Esophagus squamous epithelium (tissue), 5 donors: Measurements from ENCODE around the gene ZNF329. TPM values are rescaled to one million over a fixed set of nuclear protein-coding genes. Genes with fewer than 3 reads are reported as not detected.

Source experiments
- DNase-seq: peaks from one replicate; lab custom pipeline; 2025; lab: John Stamatoyannopoulos, UW
- H3K27ac ChIP-seq, 4 donors: fragments of 200-600 bp; sonication (generic); one replicate each; pipeline ENCODE4 v1.5.1; 2016 to 2019; ENCODE audit warnings: mild to moderate bottlenecking in 1 of 4
- H3K27me3 ChIP-seq, 4 donors: fragments of 200-600 bp; sonication (generic); 1 replicate in 3 of 4; 2 replicates in 1 of 4; pipeline versions ENCODE4 v1.5.1 to v1.6.0; 2017 to 2021; ENCODE audit warnings: antibody characterized with exemption in 1 of 4
- H3K36me3 ChIP-seq, 3 donors: fragments of 200-600 bp; sonication (generic); one replicate each; pipeline ENCODE4 v1.5.1; 2016 to 2019
- H3K4me1 ChIP-seq, 3 donors: fragments of 200-600 bp; sonication (generic); one replicate each; pipeline ENCODE4 v1.5.1; 2017 to 2019
- H3K4me3 ChIP-seq, 4 donors: fragments of 200-600 bp; sonication (generic); 1 replicate in 3 of 4; 2 replicates in 1 of 4; pipeline ENCODE4 v1.5.1; 2016 to 2019; ENCODE audit warnings: mild to moderate bottlenecking in 2 of 4, moderate library complexity in 1 of 4
- H3K9me3 ChIP-seq, 3 donors: fragments of 200-600 bp; sonication (generic); one replicate each; pipeline ENCODE4 v1.5.1; 2016 to 2019
- POLR2A ChIP-seq, 4 donors: fragments of 450-650 bp; IDR thresholded peaks; one replicate each; pipeline ENCODE4 v1.6.1; 2017; ENCODE audit warnings: antibody characterized with exemption in 4 of 4, mild to moderate bottlenecking in 4 of 4, moderate library complexity in 3 of 4
- WGBS, 2 donors: methylation state at CpG; one replicate each; pipeline ENCODE4 v1.1.5; 2018; 5-methylcytosine and 5-hydroxymethylcytosine counted together
- intact Hi-C: fragments of 100-400 bp; cut with DNase I; formaldehyde crosslinking; loops from one replicate; pipeline ENCODE4 v1.15.0; 2022
- total RNA-seq, 4 donors: library from RNA; depleted of rRNA; stranded (reverse); fragments of >200 nt; gene quantifications; one replicate each; pipeline ENCODE4 v1.1.0, GENCODE V29; 2016
- TF ChIP-seq, protein P1 (sequence below), 6 experiments: fragments of 450-650 bp in 4 of 6; fragments of 200-600 bp in 2 of 6; sonication (generic) in 2 of 6; IDR thresholded peaks; one replicate each; pipeline ENCODE4 v1.5.1; 2016 to 2019; ENCODE audit warnings: antibody characterized with exemption in 6 of 6, mild to moderate bottlenecking in 4 of 6, moderate library complexity in 4 of 6
- donor health status: DM: yes; HTN: yes; CAD: no.

Gene ZNF329
- total RNA-seq, 4 donors from 2014 or later: 3.0 to 6.7 (median 3.9) TPM

DNA sequence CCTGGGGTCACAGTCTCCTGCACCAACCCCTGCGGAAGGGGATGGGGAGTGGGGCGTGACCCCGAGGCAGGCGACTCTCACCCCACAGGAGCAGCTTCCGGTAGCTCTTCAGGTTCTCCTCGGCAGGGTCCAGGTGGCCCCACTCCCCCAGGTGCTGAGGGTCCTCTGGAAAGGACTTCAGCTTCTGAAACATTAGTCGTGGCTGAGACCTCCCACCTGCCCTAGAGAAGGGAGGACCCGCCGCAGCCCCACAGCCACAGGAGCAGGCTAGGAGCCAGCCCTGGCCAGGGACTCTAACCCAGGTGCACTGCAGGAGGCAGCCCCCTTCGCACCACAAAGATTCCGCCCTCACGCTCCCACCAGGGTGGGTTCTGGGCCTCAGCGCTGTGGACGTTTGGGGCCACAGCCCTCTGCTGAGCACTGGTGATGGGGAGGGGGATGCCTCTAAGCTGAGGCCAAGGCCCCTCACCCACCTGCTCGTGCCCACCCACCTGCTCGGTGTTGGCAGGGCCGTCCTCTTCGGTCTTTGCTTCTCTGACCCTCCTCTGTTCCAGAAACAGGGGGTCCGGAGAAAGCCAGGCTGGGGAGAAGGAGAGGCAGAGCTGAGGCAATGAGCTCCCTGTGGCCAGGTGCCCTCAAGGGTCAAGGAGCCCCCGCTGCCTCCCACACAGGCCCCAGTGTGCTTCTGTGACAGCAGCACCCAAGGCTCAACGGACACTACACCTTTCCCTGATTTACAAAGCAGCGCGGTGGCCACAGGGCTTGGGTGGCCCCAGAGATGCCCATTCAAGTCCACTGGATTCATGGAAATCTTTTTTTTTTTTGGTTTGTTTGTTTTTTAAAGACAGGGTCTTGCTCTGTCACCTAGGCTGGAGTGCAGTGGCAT, 63.5 kb downstream of the ZNF329 start:
- WGBS, 2 donors: 89 to 92% methylated on average over 8 of the region's 23 CpGs
- Histone ChIP-seq H3K4me3 (no peak overlapping the region), H3K9me3 (peaks cover 3 to 96% (median 68%) of the 10 kb centered on the region in 3 donors), H3K4me1 (no peaks in the 10 kb centered on the region), H3K36me3 (peaks cover 14 to 76% (median 14%) of the 10 kb centered on the region in 3 donors), H3K27ac (no peak overlapping the region), H3K27me3 (no peaks in the 10 kb centered on the region)
- intact Hi-C loops: no loop called here
- TF ChIP-seq POLR2A (IDR thresholded peaks at IDR 0.05): no peak
- TF ChIP-seq, protein P1, sequence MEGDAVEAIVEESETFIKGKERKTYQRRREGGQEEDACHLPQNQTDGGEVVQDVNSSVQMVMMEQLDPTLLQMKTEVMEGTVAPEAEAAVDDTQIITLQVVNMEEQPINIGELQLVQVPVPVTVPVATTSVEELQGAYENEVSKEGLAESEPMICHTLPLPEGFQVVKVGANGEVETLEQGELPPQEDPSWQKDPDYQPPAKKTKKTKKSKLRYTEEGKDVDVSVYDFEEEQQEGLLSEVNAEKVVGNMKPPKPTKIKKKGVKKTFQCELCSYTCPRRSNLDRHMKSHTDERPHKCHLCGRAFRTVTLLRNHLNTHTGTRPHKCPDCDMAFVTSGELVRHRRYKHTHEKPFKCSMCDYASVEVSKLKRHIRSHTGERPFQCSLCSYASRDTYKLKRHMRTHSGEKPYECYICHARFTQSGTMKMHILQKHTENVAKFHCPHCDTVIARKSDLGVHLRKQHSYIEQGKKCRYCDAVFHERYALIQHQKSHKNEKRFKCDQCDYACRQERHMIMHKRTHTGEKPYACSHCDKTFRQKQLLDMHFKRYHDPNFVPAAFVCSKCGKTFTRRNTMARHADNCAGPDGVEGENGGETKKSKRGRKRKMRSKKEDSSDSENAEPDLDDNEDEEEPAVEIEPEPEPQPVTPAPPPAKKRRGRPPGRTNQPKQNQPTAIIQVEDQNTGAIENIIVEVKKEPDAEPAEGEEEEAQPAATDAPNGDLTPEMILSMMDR (IDR thresholded peaks at IDR 0.05): no peak
- no peak for DNase-seq

DNA sequence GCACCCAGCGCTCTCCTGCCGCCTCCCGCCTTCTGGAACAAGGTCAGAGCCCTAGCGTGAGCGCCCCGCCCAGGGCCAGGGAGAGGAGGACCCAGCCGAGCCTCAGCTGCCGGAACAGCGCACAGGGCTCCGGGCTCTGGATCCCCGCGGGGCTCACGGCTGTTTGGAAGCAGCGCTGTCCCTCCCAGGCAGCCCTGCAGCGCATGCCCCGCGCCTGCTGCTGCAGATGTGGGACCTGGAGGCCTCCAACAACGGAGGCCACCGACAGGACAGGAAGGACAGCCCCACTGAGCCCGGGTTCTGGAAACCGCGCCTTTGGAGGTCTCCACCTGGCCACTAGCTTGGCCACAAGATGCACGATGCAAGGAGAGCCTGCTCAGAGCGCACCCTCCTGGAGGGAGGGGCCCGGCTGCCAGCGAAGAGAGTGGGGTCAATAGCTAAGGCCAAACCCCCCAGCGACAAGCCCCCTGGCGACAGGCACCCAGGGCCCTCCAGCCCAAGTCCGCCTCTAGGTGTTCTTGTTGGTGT, 65.2 kb downstream of the ZNF329 start:
- H3K4me3 ChIP-seq: peak overlapping the region in 1 of 4 donors; percentile 6
- H3K9me3 ChIP-seq: peaks cover 3 to 96% (median 72%) of the 10 kb centered on the region in 3 donors
- WGBS, 2 donors: 93 to 100% methylated on average over 1 to 3 of the region's 29 CpGs
- DNase-seq: no peak
- peaks cover 14 to 72% (median 14%) of the 10 kb centered on the region in 3 donors for H3K36me3 ChIP-seq
- intact Hi-C loops: no loop called here
- no peak for TF ChIP-seq POLR2A (IDR thresholded peaks at IDR 0.05)
- TF ChIP-seq, protein P1 (IDR thresholded peaks at IDR 0.05): no peak
- no peak overlapping the region for H3K27ac ChIP-seq
- H3K4me1 ChIP-seq: no peaks in the 10 kb centered on the region
- H3K27me3 ChIP-seq: no peaks in the 10 kb centered on the region

DNA sequence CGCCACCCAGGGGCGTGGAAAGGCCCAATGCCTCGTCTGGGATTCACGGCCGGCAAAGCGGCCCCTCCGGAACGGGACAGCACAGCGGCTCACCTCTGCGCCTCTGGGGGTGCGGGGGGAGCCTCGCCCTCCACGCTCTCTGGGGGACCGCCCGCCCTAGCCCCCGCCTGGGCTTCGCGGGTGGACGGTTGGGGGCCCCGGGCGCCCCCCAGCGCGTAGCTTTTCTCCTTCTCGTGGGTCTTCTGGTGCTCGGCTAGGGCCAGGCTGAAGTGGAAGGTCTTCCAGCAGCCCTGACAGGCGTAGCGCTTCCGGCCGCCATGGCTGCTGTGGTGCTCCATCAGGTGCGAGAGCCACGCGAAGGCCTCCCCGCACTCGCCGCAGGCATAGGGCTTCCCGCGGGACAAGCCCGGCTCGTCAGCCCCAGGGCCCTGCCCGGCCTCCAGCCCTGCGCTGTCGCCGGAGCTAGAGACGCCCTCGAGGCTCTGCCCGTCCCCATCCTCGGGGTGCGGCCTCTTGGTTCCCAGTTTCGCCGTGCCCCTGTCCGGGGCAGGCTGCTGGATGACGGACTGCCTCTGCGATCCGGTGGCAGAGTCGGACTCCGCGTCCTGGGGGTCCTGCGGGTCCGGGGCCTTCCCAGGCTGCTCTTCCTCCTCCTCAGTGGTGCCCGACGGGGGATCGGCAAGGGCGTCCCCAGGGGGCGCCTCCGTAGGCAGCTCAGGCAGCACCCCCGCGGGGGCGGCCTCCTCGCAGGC, 65.8 kb downstream of the ZNF329 start:
- H3K27ac ChIP-seq: no peak overlapping the region
- no peak for TF ChIP-seq POLR2A (IDR thresholded peaks at IDR 0.05)
- TF ChIP-seq, protein P1 (IDR thresholded peaks at IDR 0.05): no peak
- intact Hi-C loops: no loop called here
- H3K4me3 ChIP-seq: peak overlapping the region in 1 of 4 donors; percentile 6
- H3K4me1 ChIP-seq: no peaks in the 10 kb centered on the region
- H3K27me3 ChIP-seq: no peaks in the 10 kb centered on the region
- peaks cover 14 to 65% (median 14%) of the 10 kb centered on the region in 3 donors for H3K36me3 ChIP-seq
- 94% methylated on average over 7 of the region's 69 CpGs; no CpG with 5 or more reads in 1 of the 2 donors for WGBS, 2 donors
- H3K9me3 ChIP-seq: peaks cover 3 to 96% (median 66%) of the 10 kb centered on the region in 3 donors
- DNase-seq: no peak

DNA sequence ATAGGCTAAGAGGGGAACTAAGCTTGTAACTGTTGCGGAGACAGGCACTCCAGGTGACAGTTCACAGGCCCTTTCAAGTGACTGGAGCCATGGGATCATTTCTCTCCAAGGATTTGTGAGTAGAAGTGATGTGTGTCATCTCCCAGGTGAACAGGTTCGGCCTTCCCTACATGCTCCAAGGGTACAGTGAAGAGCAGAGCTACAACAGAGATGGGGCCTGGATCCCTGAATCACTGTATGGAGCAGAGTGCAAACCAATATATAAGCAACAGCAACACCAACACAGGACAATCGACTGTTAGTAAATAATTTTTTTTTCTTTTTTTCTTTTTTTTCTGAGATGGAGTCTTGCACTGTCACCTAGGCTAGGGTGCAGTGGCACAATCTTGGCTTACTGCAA, 67.6 kb downstream of the ZNF329 start:
- 89 to 93% methylated on average over 3 of the region's 3 CpGs for WGBS, 2 donors
- H3K27ac ChIP-seq: no peak overlapping the region
- no peak for DNase-seq
- H3K4me1 ChIP-seq: no peaks in the 10 kb centered on the region
- H3K27me3 ChIP-seq: no peaks in the 10 kb centered on the region
- H3K36me3 ChIP-seq: peaks cover 14 to 53% (median 14%) of the 10 kb centered on the region in 3 donors
- H3K4me3 ChIP-seq: no peak overlapping the region
- TF ChIP-seq POLR2A (IDR thresholded peaks at IDR 0.05): no peak
- TF ChIP-seq, protein P1 (IDR thresholded peaks at IDR 0.05): no peak
- intact Hi-C loops: no loop called here
- H3K9me3 ChIP-seq: peaks cover 3 to 93% (median 58%) of the 10 kb centered on the region in 3 donors
